K562 (cell line): ENCODE results near the gene LIN7A.

Experiments
- ADNP ChIP-seq: fragments of 200-800 bp; sonication (Bioruptor generic); IDR thresholded peaks from 2 replicates; pipeline ENCODE4 v1.6.1; 2016; ENCODE audit warnings: missing genetic modification characterization, missing compliant biosample characterization
- CREB1 ChIP-seq, 2 experiments: sonication (generic) in 1 of 2; formaldehyde crosslinking in 1 of 2; IDR thresholded peaks; 2 replicates each; pipeline versions ENCODE4 v1.6.1 to v1.8.0; 2012 to 2022; ENCODE audit warnings: inconsistent platforms in 1 of 2, mild to moderate bottlenecking in 1 of 2, missing genetic modification reagents in 1 of 2, moderate library complexity in 1 of 2
- JUND ChIP-seq, 2 experiments: IDR thresholded peaks; 2 replicates in 1 of 2; 3 replicates in 1 of 2; pipeline ENCODE4 v1.6.1; 2011; ENCODE audit warnings: borderline replicate concordance in 2 of 2, low read depth in 2 of 2, low read length in 2 of 2, improper control_type of control experiment in 1 of 2, missing biosample characterization in 1 of 2, missing genetic modification characterization in 1 of 2, missing genetic modification reagents in 1 of 2
- KDM4B ChIP-seq, 2 experiments: fragments of 450-650 bp in 1 of 2; sonication (generic) in 1 of 2; IDR thresholded peaks; 2 replicates each; pipeline ENCODE4 v1.6.1; 2016 to 2017; ENCODE audit warnings: borderline replicate concordance in 2 of 2, antibody characterized with exemption in 1 of 2, low read depth in 1 of 2, mild to moderate bottlenecking in 1 of 2
- KHSRP ChIP-seq: fragments of 450-650 bp; IDR thresholded peaks from 2 replicates; pipeline ENCODE4 v1.6.1; 2017
- MEF2D ChIP-seq: conservative IDR thresholded peaks from 2 replicates; pipeline ENCODE4 v1.6.1; 2016; ENCODE audit warnings: low read depth, missing genetic modification characterization, missing compliant biosample characterization
- NFE2 ChIP-seq: IDR thresholded peaks from 2 replicates; pipeline ENCODE4 v1.6.1; 2014; ENCODE audit warnings: antibody characterized with exemption, low read depth
- PRPF4 ChIP-seq: fragments of 200-400 bp; formaldehyde crosslinking; IDR thresholded peaks from one replicate; pipeline ENCODE4 v1.6.1; 2017; ENCODE audit warnings: low read length, low read depth, mild to moderate bottlenecking; ENCODE audit not compliant: insufficient read depth, poor library complexity, severe bottlenecking
- SRSF1 ChIP-seq: fragments of 200-400 bp; formaldehyde crosslinking; IDR thresholded peaks from 2 replicates; pipeline ENCODE4 v1.6.1; 2017; ENCODE audit warnings: mild to moderate bottlenecking, low read depth, low read length, moderate library complexity
- TAF15 ChIP-seq: fragments of 200-400 bp; formaldehyde crosslinking; IDR thresholded peaks from 2 replicates; pipeline ENCODE4 v1.6.1; 2017; ENCODE audit warnings: mild to moderate bottlenecking, low read depth, low read length, moderate library complexity
- TF ChIP-seq, protein P1 (sequence below), 3 experiments: IDR thresholded peaks in 2 of 3; conservative IDR thresholded peaks in 1 of 3; 2 replicates each; pipeline ENCODE4 v1.5.1; 2011 to 2012; ENCODE audit warnings: low read length in 3 of 3, mild to moderate bottlenecking in 3 of 3, control low read depth in 2 of 3, improper control_type of control experiment in 1 of 3, inconsistent platforms in 1 of 3, low read depth in 1 of 3, mixed read lengths in 1 of 3, moderate library complexity in 1 of 3; ENCODE audit not compliant: insufficient read depth in 2 of 3
- TF ChIP-seq, protein P2 (sequence below), 2 experiments: fragments of 450-650 bp in 1 of 2; sonication (generic) in 1 of 2; formaldehyde crosslinking in 1 of 2; IDR thresholded peaks in 1 of 2; conservative IDR thresholded peaks in 1 of 2; 2 replicates each; pipeline versions ENCODE4 v1.6.1 to v1.8.1; 2016 to 2023; ENCODE audit warnings: mild to moderate bottlenecking in 2 of 2, moderate library complexity in 2 of 2, inconsistent platforms in 1 of 2, missing genetic modification reagents in 1 of 2

DNA sequence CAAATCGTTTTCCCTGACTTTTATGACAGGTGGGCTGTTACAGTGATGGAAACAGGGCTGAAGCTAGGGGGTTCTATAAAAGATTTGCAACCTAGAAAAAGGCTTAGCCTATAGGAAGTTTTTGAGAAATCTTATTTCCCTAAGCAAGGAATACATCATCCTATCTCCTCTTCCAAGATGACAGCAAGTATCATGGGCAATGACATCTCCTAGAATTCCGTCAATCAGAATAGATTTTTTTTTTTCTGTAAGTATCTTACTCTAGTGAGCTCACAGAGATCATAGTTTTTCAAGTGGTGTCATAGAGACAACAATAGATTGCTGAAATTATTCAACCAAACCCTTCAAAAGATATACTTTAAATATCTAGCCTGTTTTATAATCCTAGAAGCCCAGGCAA lies 112.2 kb downstream of the LIN7A start:
- no peak for TF ChIP-seq NFE2
- no peak for TF ChIP-seq MEF2D (tag)
- TF ChIP-seq, protein P1, sequence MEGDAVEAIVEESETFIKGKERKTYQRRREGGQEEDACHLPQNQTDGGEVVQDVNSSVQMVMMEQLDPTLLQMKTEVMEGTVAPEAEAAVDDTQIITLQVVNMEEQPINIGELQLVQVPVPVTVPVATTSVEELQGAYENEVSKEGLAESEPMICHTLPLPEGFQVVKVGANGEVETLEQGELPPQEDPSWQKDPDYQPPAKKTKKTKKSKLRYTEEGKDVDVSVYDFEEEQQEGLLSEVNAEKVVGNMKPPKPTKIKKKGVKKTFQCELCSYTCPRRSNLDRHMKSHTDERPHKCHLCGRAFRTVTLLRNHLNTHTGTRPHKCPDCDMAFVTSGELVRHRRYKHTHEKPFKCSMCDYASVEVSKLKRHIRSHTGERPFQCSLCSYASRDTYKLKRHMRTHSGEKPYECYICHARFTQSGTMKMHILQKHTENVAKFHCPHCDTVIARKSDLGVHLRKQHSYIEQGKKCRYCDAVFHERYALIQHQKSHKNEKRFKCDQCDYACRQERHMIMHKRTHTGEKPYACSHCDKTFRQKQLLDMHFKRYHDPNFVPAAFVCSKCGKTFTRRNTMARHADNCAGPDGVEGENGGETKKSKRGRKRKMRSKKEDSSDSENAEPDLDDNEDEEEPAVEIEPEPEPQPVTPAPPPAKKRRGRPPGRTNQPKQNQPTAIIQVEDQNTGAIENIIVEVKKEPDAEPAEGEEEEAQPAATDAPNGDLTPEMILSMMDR (IDR thresholded peaks at IDR 0.05 in 2 of 3, conservative IDR thresholded peaks at IDR 0.05 in 1 of 3; ENCODE audit: insufficient read depth in 2 of 3, low read depth in 1 of 3, low read length in 3 of 3): no peak
- TF ChIP-seq JUND (IDR thresholded peaks at IDR 0.05; ENCODE audit: borderline replicate concordance, low read depth, low read length): no peak
- no peak for TF ChIP-seq JUND (tag; IDR thresholded peaks at IDR 0.05; ENCODE audit: borderline replicate concordance, low read depth, low read length)
- no peak for TF ChIP-seq CREB1 (IDR thresholded peaks at IDR 0.05)
- TF ChIP-seq CREB1 (CRISPR knock-in tag; IDR thresholded peaks at IDR 0.05): no peak
- no peak for TF ChIP-seq TAF15
- TF ChIP-seq SRSF1: no peak
- TF ChIP-seq, protein P2, sequence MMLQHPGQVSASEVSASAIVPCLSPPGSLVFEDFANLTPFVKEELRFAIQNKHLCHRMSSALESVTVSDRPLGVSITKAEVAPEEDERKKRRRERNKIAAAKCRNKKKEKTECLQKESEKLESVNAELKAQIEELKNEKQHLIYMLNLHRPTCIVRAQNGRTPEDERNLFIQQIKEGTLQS (IDR thresholded peaks at IDR 0.05): no peak
- TF ChIP-seq, protein P2 (CRISPR knock-in tag; conservative IDR thresholded peaks at IDR 0.05): no peak
- no peak for TF ChIP-seq ADNP (tag)
- TF ChIP-seq PRPF4: no peak
- no peak for TF ChIP-seq KDM4B (IDR thresholded peaks at IDR 0.05; ENCODE audit: borderline replicate concordance in 2 of 2, low read depth in 1 of 2)
- no peak for TF ChIP-seq KHSRP
